ENCODE results near the gene GGTLC1. TPM values are rescaled to one million over a fixed set of nuclear protein-coding genes. Genes with fewer than 3 reads are reported as not detected.

Gene GGTLC1
- total RNA-seq (ENCODE audit: low replicate concordance) = not detected in 2 replicates

GRCh38 chr20:23988561-23988960 is at the start of gene GGTLC1:
Gene GGTLC1 (minus strand): TSS chr20:23988779. CDS start chr20:23986611, 2,168 bp downstream.

Other genes with a start within 250 kb of the GGTLC1 start
- 49.8 TPM in 1 of 2 replicates, not detected in the other for gene CST1, start 237.8 kb downstream of the GGTLC1 start, total RNA-seq (ENCODE audit: low replicate concordance)
- gene CST2, start 162.1 kb downstream of the GGTLC1 start, total RNA-seq (ENCODE audit: low replicate concordance) = not detected in 2 replicates
- gene CST5, start 109.0 kb downstream of the GGTLC1 start, total RNA-seq (ENCODE audit: low replicate concordance) = not detected in 2 replicates

Data from smooth muscle cell of the coronary artery (primary cell).